Liver (tissue), 9 donors: ENCODE results near the gene SPTBN4. TPM values are rescaled to one million over a fixed set of nuclear protein-coding genes. Genes with fewer than 3 reads are reported as not detected.
"Not testable (repeated sequence)": the region's sequence is repeated elsewhere in the genome, so short reads cannot be mapped to it uniquely, and the experiment has no call there.

Experiments used
- DNase-seq: peaks from one replicate; pipeline ENCODE4 v3.0.0-alpha.2; 2017; ENCODE audit warnings: low spot score
- H3K27ac ChIP-seq, 2 donors: one replicate each; pipeline ENCODE4 v1.7.0; 2013; ENCODE audit warnings: inconsistent platforms in 2 of 2, low read length in 2 of 2, control low read depth in 1 of 2, low read depth in 1 of 2, mild to moderate bottlenecking in 1 of 2
- H3K27me3 ChIP-seq, 4 donors: one replicate each; pipeline versions ENCODE4 v1.6.1 to v1.7.0; 2013; ENCODE audit warnings: low read length in 3 of 4, inconsistent platforms in 1 of 4, mild to moderate bottlenecking in 1 of 4, moderate library complexity in 1 of 4; ENCODE audit not compliant: control insufficient read depth in 4 of 4, insufficient read depth in 4 of 4
- H3K36me3 ChIP-seq, 4 donors: one replicate each; pipeline versions ENCODE4 v1.6.1 to v1.7.0; 2013; ENCODE audit warnings: low read length in 3 of 4, mild to moderate bottlenecking in 3 of 4, low read depth in 1 of 4, moderate library complexity in 1 of 4; ENCODE audit not compliant: control insufficient read depth in 4 of 4, insufficient read depth in 3 of 4
- H3K4me1 ChIP-seq, 4 donors: one replicate each; pipeline versions ENCODE4 v1.6.1 to v1.7.0; 2013; ENCODE audit warnings: low read length in 3 of 4, mild to moderate bottlenecking in 3 of 4, moderate library complexity in 1 of 4; ENCODE audit not compliant: control insufficient read depth in 4 of 4, insufficient read depth in 4 of 4
- H3K4me3 ChIP-seq, 3 donors: one replicate each; pipeline versions ENCODE4 v1.6.1 to v1.7.0; 2013; ENCODE audit warnings: low read length in 3 of 3, control low read depth in 1 of 3, low read depth in 1 of 3, mild to moderate bottlenecking in 1 of 3
- H3K9ac ChIP-seq, 2 donors: one replicate each; pipeline ENCODE4 v1.7.0; 2013; ENCODE audit warnings: low read length in 2 of 2, mild to moderate bottlenecking in 2 of 2, moderate library complexity in 2 of 2, control low read depth in 1 of 2, low read depth in 1 of 2
- H3K9me3 ChIP-seq, 4 donors: one replicate each; pipeline versions ENCODE4 v1.6.1 to v1.7.0; 2013; ENCODE audit warnings: low read length in 3 of 4; ENCODE audit not compliant: control insufficient read depth in 4 of 4
- ATF3 ChIP-seq: IDR thresholded peaks from 2 replicates; pipeline ENCODE4 v1.6.1; 2016; ENCODE audit warnings: antibody characterized with exemption
- CTCF ChIP-seq: fragments of 150-350 bp; IDR thresholded peaks from 2 replicates; pipeline ENCODE4 v1.5.1; 2017; ENCODE audit warnings: improper control_type of control experiment, low read depth, low read length; ENCODE audit not compliant: missing input control
- EGR1 ChIP-seq, 2 donors: IDR thresholded peaks; 2 replicates each; pipeline ENCODE4 v1.6.1; 2016 to 2018; ENCODE audit warnings: antibody characterized with exemption in 2 of 2, low read depth in 2 of 2
- FOXA1 ChIP-seq: IDR thresholded peaks from 2 replicates; pipeline ENCODE4 v1.6.1; 2016; ENCODE audit warnings: antibody characterized with exemption
- FOXA2 ChIP-seq: IDR thresholded peaks from 2 replicates; pipeline ENCODE4 v1.6.1; 2016; ENCODE audit warnings: antibody characterized with exemption
- GABPA ChIP-seq, 2 donors: IDR thresholded peaks in 1 of 2; conservative IDR thresholded peaks in 1 of 2; 2 replicates each; pipeline ENCODE4 v1.6.1; 2016; ENCODE audit warnings: antibody characterized with exemption in 2 of 2, mild to moderate bottlenecking in 1 of 2, moderate library complexity in 1 of 2
- HNF4A ChIP-seq, 2 donors: conservative IDR thresholded peaks; 2 replicates each; pipeline ENCODE4 v1.6.1; 2016; ENCODE audit warnings: antibody characterized with exemption in 2 of 2, mild to moderate bottlenecking in 2 of 2
- HNF4G ChIP-seq: IDR thresholded peaks from 2 replicates; pipeline ENCODE4 v1.6.1; 2016; ENCODE audit warnings: antibody characterized with exemption
- JUND ChIP-seq, 2 donors: IDR thresholded peaks; 2 replicates each; pipeline ENCODE4 v1.6.1; 2016; ENCODE audit warnings: antibody characterized with exemption in 2 of 2
- MAX ChIP-seq: IDR thresholded peaks from 2 replicates; pipeline ENCODE4 v1.6.1; 2016; ENCODE audit warnings: antibody characterized with exemption
- NR2F2 ChIP-seq: IDR thresholded peaks from 2 replicates; pipeline ENCODE4 v1.6.1; 2016; ENCODE audit warnings: antibody characterized with exemption
- RAD21 ChIP-seq, 2 donors: IDR thresholded peaks; 2 replicates each; pipeline ENCODE4 v1.6.1; 2016; ENCODE audit warnings: antibody characterized with exemption in 2 of 2, mild to moderate bottlenecking in 2 of 2
- REST ChIP-seq: IDR thresholded peaks from 2 replicates; pipeline ENCODE4 v1.6.1; 2016; ENCODE audit warnings: antibody characterized with exemption, mild to moderate bottlenecking
- RXRA ChIP-seq, 2 donors: IDR thresholded peaks; 2 replicates each; pipeline ENCODE4 v1.6.1; 2017 to 2018; ENCODE audit warnings: antibody characterized with exemption in 2 of 2, mild to moderate bottlenecking in 1 of 2
- SP1 ChIP-seq: IDR thresholded peaks from 2 replicates; pipeline ENCODE4 v1.6.1; 2018; ENCODE audit warnings: antibody characterized with exemption, mild to moderate bottlenecking
- TAF1 ChIP-seq: conservative IDR thresholded peaks from 2 replicates; pipeline ENCODE4 v1.6.1; 2016; ENCODE audit warnings: antibody characterized with exemption, mild to moderate bottlenecking
- YY1 ChIP-seq: IDR thresholded peaks from 2 replicates; pipeline ENCODE4 v1.6.1; 2016; ENCODE audit warnings: antibody characterized with exemption, mild to moderate bottlenecking
- WGBS: extraction: QIAGEN DNeasy Blood & Tissue Kit; methylation state at CpG from one replicate; pipeline ENCODE4 v1.1.7; 2013; 5-methylcytosine and 5-hydroxymethylcytosine counted together
- polyA plus RNA-seq, 2 donors: library from polyadenylated mRNA; stranded (reverse) in 1 of 2; unstranded in 1 of 2; fragments of 200-250 nt in 1 of 2; fragments of >200 nt in 1 of 2; fragmentation: Nextera tagmentation in 1 of 2; extraction: Ambion mirVana in 1 of 2; gene quantifications; one replicate each; pipeline versions ENCODE4 v1.2.1 to v1.2.3, GENCODE V29; 2013 to 2015
- total RNA-seq, 2 donors: library from RNA; depleted of rRNA; stranded (reverse); fragments of >200 nt; gene quantifications; one replicate each; pipeline ENCODE4 v1.2.3, GENCODE V29; 2014
- donor health status: healthy.
- donor health status: healthy.
- donor health status: healthy.
- donor health status: healthy.
- donor health status: healthy.

The SPTBN4 gene
- total and polyA plus RNA-seq, 4 donors: 0.13 to 1.1 (median 0.62) TPM

GRCh38 chr19:40458597-40458974, 8.2 kb upstream of the SPTBN4 start (continued):
- no peak for TF ChIP-seq SP1

GRCh38 chr19:40460185-40460584, 6.6 kb upstream of the SPTBN4 start:
- no peak overlapping the region for H3K27ac ChIP-seq
- no peaks in the 10 kb centered on the region for H3K9me3 ChIP-seq
- H3K9ac ChIP-seq: no peak overlapping the region
- H3K36me3 ChIP-seq: peaks cover 0 to 10% (median 2%) of the 10 kb centered on the region in 4 donors
- H3K4me1 ChIP-seq: peaks cover 0 to 36% (median 25%) of the 10 kb centered on the region in 4 donors
- no peaks in the 10 kb centered on the region for H3K27me3 ChIP-seq
- H3K4me3 ChIP-seq: no peak overlapping the region
- no peak for DNase-seq
- no peak for TF ChIP-seq FOXA2
- TF ChIP-seq SP1: no peak
- TF ChIP-seq EGR1 (IDR thresholded peaks at IDR 0.05; ENCODE audit: low read depth in 2 of 2): no peak
- no peak for TF ChIP-seq TAF1
- no peak for TF ChIP-seq RXRA (IDR thresholded peaks at IDR 0.05)
- no peak for TF ChIP-seq FOXA1
- no peak for TF ChIP-seq MAX
- TF ChIP-seq JUND (IDR thresholded peaks at IDR 0.05): no peak
- TF ChIP-seq GABPA (IDR thresholded peaks at IDR 0.05 in 1 of 2, conservative IDR thresholded peaks at IDR 0.05 in 1 of 2): no peak
- TF ChIP-seq CTCF: no peak
- TF ChIP-seq RAD21 (IDR thresholded peaks at IDR 0.05): no peak
- TF ChIP-seq NR2F2: no peak
- TF ChIP-seq ATF3: no peak
- no peak for TF ChIP-seq REST
- 90% methylated on average over 3 of the region's 3 CpGs for WGBS

- Histone ChIP-seq H3K27ac (peak overlapping the region; percentile 10 to 68), H3K4me3 (no peak overlapping the region), H3K27me3 (no peaks in the 10 kb centered on the region), H3K4me1 (peaks cover 5 to 46% (median 34%) of the 10 kb centered on the region in 4 donors), H3K9me3 (no peaks in the 10 kb centered on the region), H3K9ac (no peak overlapping the region), H3K36me3 (peaks cover 0 to 5% (median 2%) of the 10 kb centered on the region in 4 donors)
- no peak for DNase-seq
- 42% methylated on average over 7 of the region's 7 CpGs for WGBS
- TF ChIP-seq RXRA (IDR thresholded peaks at IDR 0.05) (peak; percentile 70 to 74), GABPA (IDR thresholded peaks at IDR 0.05 in 1 of 2, conservative IDR thresholded peaks at IDR 0.05 in 1 of 2) (peak in 1 of 2 donors; percentile 33), SP1 (peak; percentile 78), YY1 (peak; percentile 28), FOXA1 (no peak), REST (no peak), HNF4A (conservative IDR thresholded peaks at IDR 0.05) (peak; percentile 91 to 92), RAD21 (IDR thresholded peaks at IDR 0.05) (no peak), MAX (peak; percentile 45), HNF4G (peak; percentile 61)
Measured at GRCh38 chr19:40461669-40462221, 5.1 kb upstream of the SPTBN4 start.

GRCh38 chr19:40463587-40464037, 3.2 kb upstream of the SPTBN4 start:
- H3K9ac ChIP-seq, H3K36me3 ChIP-seq, H3K9me3 ChIP-seq, DNase-seq, H3K27me3 ChIP-seq: not testable (repeated sequence)
- Histone ChIP-seq H3K4me1 (peaks cover 5 to 51% (median 36%) of the 10 kb centered on the region in 4 donors), H3K27ac (peak overlapping the region in 1 of 2 donors; percentile 92), H3K4me3 (peak overlapping the region in 1 of 3 donors; percentile 9)
- WGBS: 41% methylated on average over 12 of the region's 12 CpGs
